Left ventricle myocardium inferior (tissue), 1 donor: Measurements from ENCODE around the gene DHRS3. TPM values are rescaled to one million over a fixed set of nuclear protein-coding genes. Genes with fewer than 3 reads are reported as not detected.
"Not testable (repeated sequence)": the region's sequence is repeated elsewhere in the genome, so short reads cannot be mapped to it uniquely, and the experiment has no call there.

Experiments used
- DNase-seq: peaks from one replicate; pipeline ENCODE4 v3.0.0-alpha.2; 2020
- H3K27ac ChIP-seq: fragments of 200-600 bp; replicated peaks from 2 replicates; pipeline ENCODE4 v1.8.0; 2021
- H3K27me3 ChIP-seq: fragments of 200-600 bp; 2 replicates; pipeline ENCODE4 v1.8.0; 2021; ENCODE audit warnings: low read depth
- H3K36me3 ChIP-seq: fragments of 200-600 bp; 2 replicates; pipeline ENCODE4 v1.8.0; 2021
- H3K4me1 ChIP-seq: fragments of 200-600 bp; 2 replicates; pipeline ENCODE4 v1.8.0; 2021
- H3K4me3 ChIP-seq: fragments of 200-600 bp; 2 replicates; pipeline ENCODE4 v1.8.0; 2021; ENCODE audit warnings: mild to moderate bottlenecking, moderate library complexity
- H3K9me3 ChIP-seq: fragments of 200-600 bp; replicated peaks from 2 replicates; pipeline ENCODE4 v1.8.0; 2021
- intact Hi-C: fragments of 100-400 bp; cut with micrococcal nuclease; formaldehyde crosslinking; loops from one replicate; pipeline ENCODE4 v1.11.0; 2022
- total RNA-seq: library from RNA; stranded (reverse); fragmentation: NEBNext Ultra II Directional; extraction: Animal tissue kit (Norgen Biotek cat#: 25700); gene quantifications from one replicate; pipeline ENCODE4 v1.2.1, GENCODE V29; 2021
- TF ChIP-seq, protein P1 (sequence below): fragments of 200-600 bp; IDR thresholded peaks from 2 replicates; pipeline ENCODE4 v1.8.0; 2021; ENCODE audit warnings: antibody characterized with exemption, mild to moderate bottlenecking, borderline replicate concordance
- donor health status: DM: no; HTN: yes; CAD: no; lungs with severe emphysema.

The DHRS3 gene
- total RNA-seq, 1 donor from 2014 or later: 89.7 TPM

- intact Hi-C loops: loop anchor here (10.0 kb wide), 1 partner anchor 339 kb away; no protein-coding TSS in a partner anchor
- Histone ChIP-seq H3K9me3 (no peaks in the 10 kb centered on the region), H3K4me1 (peaks cover 6% of the 10 kb centered on the region), H3K4me3 (no peak overlapping the region), H3K36me3 (no peaks in the 10 kb centered on the region), H3K27ac (no peak overlapping the region), H3K27me3 (no peaks in the 10 kb centered on the region)
- DNase-seq: no peak
- TF ChIP-seq, protein P1, sequence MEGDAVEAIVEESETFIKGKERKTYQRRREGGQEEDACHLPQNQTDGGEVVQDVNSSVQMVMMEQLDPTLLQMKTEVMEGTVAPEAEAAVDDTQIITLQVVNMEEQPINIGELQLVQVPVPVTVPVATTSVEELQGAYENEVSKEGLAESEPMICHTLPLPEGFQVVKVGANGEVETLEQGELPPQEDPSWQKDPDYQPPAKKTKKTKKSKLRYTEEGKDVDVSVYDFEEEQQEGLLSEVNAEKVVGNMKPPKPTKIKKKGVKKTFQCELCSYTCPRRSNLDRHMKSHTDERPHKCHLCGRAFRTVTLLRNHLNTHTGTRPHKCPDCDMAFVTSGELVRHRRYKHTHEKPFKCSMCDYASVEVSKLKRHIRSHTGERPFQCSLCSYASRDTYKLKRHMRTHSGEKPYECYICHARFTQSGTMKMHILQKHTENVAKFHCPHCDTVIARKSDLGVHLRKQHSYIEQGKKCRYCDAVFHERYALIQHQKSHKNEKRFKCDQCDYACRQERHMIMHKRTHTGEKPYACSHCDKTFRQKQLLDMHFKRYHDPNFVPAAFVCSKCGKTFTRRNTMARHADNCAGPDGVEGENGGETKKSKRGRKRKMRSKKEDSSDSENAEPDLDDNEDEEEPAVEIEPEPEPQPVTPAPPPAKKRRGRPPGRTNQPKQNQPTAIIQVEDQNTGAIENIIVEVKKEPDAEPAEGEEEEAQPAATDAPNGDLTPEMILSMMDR: no peak
Observed at GRCh38 chr1:12654004-12654567, 36.1 kb upstream of the DHRS3 start.

DNA sequence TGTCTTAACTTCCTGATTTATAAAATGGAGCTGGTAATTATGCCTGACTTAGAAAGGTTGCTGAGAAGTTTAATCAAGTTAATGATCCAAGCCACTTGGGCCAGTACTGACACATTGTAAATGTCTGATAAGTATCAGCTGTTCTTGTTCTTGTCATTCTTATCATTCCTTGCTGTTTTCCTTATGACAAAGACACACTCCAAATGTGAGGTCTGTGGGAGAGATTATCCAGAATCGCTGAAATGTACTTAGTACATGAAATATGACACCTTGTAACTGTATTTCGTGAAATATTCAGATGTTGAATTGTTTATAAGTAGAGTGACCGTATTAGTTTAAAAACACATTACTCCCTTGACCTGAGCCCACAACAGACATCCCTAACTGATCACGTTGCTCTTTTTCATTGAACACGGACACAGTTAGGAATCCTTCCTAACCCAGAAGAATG, 32.0 kb upstream of the DHRS3 start:
- Histone ChIP-seq H3K9me3 (no peaks in the 10 kb centered on the region), H3K36me3 (no peaks in the 10 kb centered on the region), H3K27ac (no peak overlapping the region), H3K4me1 (no peaks in the 10 kb centered on the region), H3K4me3 (no peak overlapping the region), H3K27me3 (no peaks in the 10 kb centered on the region)
- DNase-seq: no peak
- intact Hi-C loops: loop anchor here (10.0 kb wide), 1 partner anchor 335 kb away; no protein-coding TSS in a partner anchor
- TF ChIP-seq, protein P1: no peak

DNA sequence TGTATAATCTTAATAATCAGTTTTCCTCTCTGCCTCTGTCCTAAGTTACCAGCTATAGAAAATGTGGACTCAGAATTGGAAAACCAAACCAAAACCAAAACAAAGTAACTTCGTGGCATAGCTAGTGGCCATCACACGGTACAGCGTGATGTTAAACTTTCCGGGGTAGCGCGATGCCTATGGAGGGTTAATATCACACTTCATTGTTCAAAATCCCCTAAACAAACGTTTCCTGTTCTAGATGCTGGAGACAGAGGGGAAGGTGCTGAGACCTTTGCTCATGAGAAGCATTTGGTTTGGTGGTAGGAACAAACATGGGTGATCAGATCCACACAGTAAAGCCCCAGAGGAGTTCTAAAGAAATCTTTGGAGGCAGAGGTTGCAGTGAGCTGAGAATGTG, 30.7 kb upstream of the DHRS3 start:
- intact Hi-C loops: no loop called here
- DNase-seq: no peak
- Histone ChIP-seq H3K4me3 (no peak overlapping the region), H3K36me3 (no peaks in the 10 kb centered on the region), H3K4me1 (no peaks in the 10 kb centered on the region), H3K27me3 (no peaks in the 10 kb centered on the region), H3K9me3 (no peaks in the 10 kb centered on the region), H3K27ac (no peak overlapping the region)
- TF ChIP-seq, protein P1: no peak

DNA sequence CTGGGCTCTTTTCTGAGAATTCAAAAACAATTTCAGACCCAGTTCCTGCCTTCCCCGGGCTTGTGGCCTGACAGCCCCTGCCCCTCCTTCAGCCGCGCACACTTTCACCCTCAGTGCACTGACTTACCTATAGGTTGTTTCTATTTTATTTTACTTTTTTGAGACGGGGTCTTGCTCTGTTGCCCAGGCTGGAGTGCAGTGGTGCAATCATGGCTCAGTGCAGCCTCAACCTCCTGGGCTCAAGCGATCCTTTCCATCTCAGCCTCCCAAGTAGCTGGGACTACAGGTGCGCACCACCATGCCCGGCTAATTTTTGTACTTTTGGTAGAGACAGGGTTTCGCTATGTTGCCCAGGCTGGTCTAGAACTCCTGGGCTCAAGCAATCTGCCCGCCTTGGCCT, 27.4 kb upstream of the DHRS3 start:
- H3K27ac ChIP-seq, H3K27me3 ChIP-seq, DNase-seq, H3K4me3 ChIP-seq, intact Hi-C loops, H3K4me1 ChIP-seq, H3K36me3 ChIP-seq: not testable (repeated sequence)
- H3K9me3 ChIP-seq: peaks cover 14% of the 10 kb centered on the region

DNA sequence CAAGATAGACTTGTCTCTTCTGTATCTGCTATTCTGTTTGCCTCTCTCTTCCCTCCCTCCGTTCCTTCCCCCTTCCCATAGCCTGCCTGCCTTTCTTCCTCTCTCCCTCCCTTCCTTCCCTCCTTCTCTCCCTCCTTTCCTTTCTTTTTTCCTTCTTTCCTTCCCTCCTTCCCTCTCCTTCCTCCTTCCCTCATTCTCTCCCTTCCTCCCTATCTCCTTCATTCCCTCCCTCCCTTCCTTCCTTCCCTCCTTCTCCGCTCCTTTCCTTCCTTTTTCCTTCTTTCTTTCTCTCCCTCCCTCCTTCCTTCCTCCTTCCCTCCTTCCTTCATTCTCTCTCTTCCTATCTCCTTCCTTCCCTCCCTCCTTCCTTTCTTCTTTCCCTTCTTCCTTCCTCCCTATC, 26.8 kb upstream of the DHRS3 start:
- H3K27ac ChIP-seq: no peak overlapping the region
- DNase-seq: no peak
- TF ChIP-seq, protein P1: no peak
- H3K27me3 ChIP-seq: no peaks in the 10 kb centered on the region
- peaks cover 19% of the 10 kb centered on the region for H3K9me3 ChIP-seq
- intact Hi-C loops: no loop called here
- H3K4me3 ChIP-seq: no peak overlapping the region
- no peaks in the 10 kb centered on the region for H3K4me1 ChIP-seq
- H3K36me3 ChIP-seq: no peaks in the 10 kb centered on the region

GRCh38 chr1:12644237-12644636, 26.2 kb upstream of the DHRS3 start:
- Histone ChIP-seq H3K4me1 (no peaks in the 10 kb centered on the region), H3K4me3 (no peak overlapping the region), H3K27ac (no peak overlapping the region), H3K27me3 (no peaks in the 10 kb centered on the region), H3K36me3 (no peaks in the 10 kb centered on the region), H3K9me3 (peaks cover 25% of the 10 kb centered on the region)
- intact Hi-C loops: no loop called here
- TF ChIP-seq, protein P1: no peak
- DNase-seq: no peak
